ENCODE results near the gene EVC2.
"Not testable (repeated sequence)": the region's sequence is repeated elsewhere in the genome, so short reads cannot be mapped to it uniquely, and the experiment has no call there.

Gene EVC2

GRCh38 chr4:5616331-5616950, 91.9 kb downstream of the EVC2 start:
- Histone ChIP-seq H3K36me3 (ENCODE audit: control insufficient read depth in 2 of 2, insufficient read depth in 2 of 2, low read length in 2 of 2) (peaks cover 0 to 6% of the 10 kb centered on the region in 2 donors), H3K9ac (ENCODE audit: low read depth in 1 of 2, low read length in 2 of 2) (no peak overlapping the region), H3K4me3 (ENCODE audit: low read length in 2 of 2) (no peak overlapping the region), H3K27ac (ENCODE audit: low read depth in 2 of 2, low read length in 2 of 2) (no peak overlapping the region), H3K4me1 (ENCODE audit: control insufficient read depth in 2 of 2, insufficient read depth in 2 of 2, low read length in 2 of 2) (no peaks in the 10 kb centered on the region), H3K9me3 (ENCODE audit: control insufficient read depth in 2 of 2, low read length in 2 of 2) (no peaks in the 10 kb centered on the region), H3K27me3 (ENCODE audit: control insufficient read depth in 2 of 2, insufficient read depth in 2 of 2, low read length in 2 of 2) (no peaks in the 10 kb centered on the region)

GRCh38 chr4:5615496-5616075, 92.8 kb downstream of the EVC2 start:
- Histone ChIP-seq H3K27ac (ENCODE audit: low read depth in 2 of 2, low read length in 2 of 2) (no peak overlapping the region), H3K27me3 (ENCODE audit: control insufficient read depth in 2 of 2, insufficient read depth in 2 of 2, low read length in 2 of 2) (no peaks in the 10 kb centered on the region), H3K36me3 (ENCODE audit: control insufficient read depth in 2 of 2, insufficient read depth in 2 of 2, low read length in 2 of 2) (peaks cover 0 to 6% of the 10 kb centered on the region in 2 donors), H3K4me3 (ENCODE audit: low read length in 2 of 2) (no peak overlapping the region), H3K9ac (ENCODE audit: low read depth in 1 of 2, low read length in 2 of 2) (no peak overlapping the region), H3K9me3 (ENCODE audit: control insufficient read depth in 2 of 2, low read length in 2 of 2) (no peaks in the 10 kb centered on the region), H3K4me1 (ENCODE audit: control insufficient read depth in 2 of 2, insufficient read depth in 2 of 2, low read length in 2 of 2) (no peaks in the 10 kb centered on the region)

- Histone ChIP-seq H3K9me3 (ENCODE audit: control insufficient read depth in 2 of 2, low read length in 2 of 2) (no peaks in the 10 kb centered on the region), H3K4me1 (ENCODE audit: control insufficient read depth in 2 of 2, insufficient read depth in 2 of 2, low read length in 2 of 2) (no peaks in the 10 kb centered on the region), H3K4me3 (ENCODE audit: low read length in 2 of 2) (no peak overlapping the region), H3K27ac (ENCODE audit: low read depth in 2 of 2, low read length in 2 of 2) (no peak overlapping the region), H3K27me3 (ENCODE audit: control insufficient read depth in 2 of 2, insufficient read depth in 2 of 2, low read length in 2 of 2) (no peaks in the 10 kb centered on the region), H3K9ac (ENCODE audit: low read depth in 1 of 2, low read length in 2 of 2) (no peak overlapping the region), H3K36me3 (ENCODE audit: control insufficient read depth in 2 of 2, insufficient read depth in 2 of 2, low read length in 2 of 2) (no peaks in the 10 kb centered on the region)
These were observed 96.6 kb downstream of the EVC2 start for GRCh38 chr4:5611750-5612149.

- Histone ChIP-seq H3K4me3 (ENCODE audit: low read length in 2 of 2) (no peak overlapping the region), H3K9ac (ENCODE audit: low read depth in 1 of 2, low read length in 2 of 2) (no peak overlapping the region), H3K27ac (ENCODE audit: low read depth in 2 of 2, low read length in 2 of 2) (no peak overlapping the region), H3K27me3 (ENCODE audit: control insufficient read depth in 2 of 2, insufficient read depth in 2 of 2, low read length in 2 of 2) (no peaks in the 10 kb centered on the region), H3K4me1 (ENCODE audit: control insufficient read depth in 2 of 2, insufficient read depth in 2 of 2, low read length in 2 of 2) (no peaks in the 10 kb centered on the region), H3K36me3 (ENCODE audit: control insufficient read depth in 2 of 2, insufficient read depth in 2 of 2, low read length in 2 of 2) (no peaks in the 10 kb centered on the region), H3K9me3 (ENCODE audit: control insufficient read depth in 2 of 2, low read length in 2 of 2) (no peaks in the 10 kb centered on the region)
These were observed 98.9 kb downstream of the EVC2 start for GRCh38 chr4:5609306-5610007.

GRCh38 chr4:5593828-5594227, 114.5 kb downstream of the EVC2 start:
- not testable (repeated sequence) for H3K4me1 ChIP-seq (ENCODE audit: control insufficient read depth in 2 of 2, insufficient read depth in 2 of 2, low read length in 2 of 2); H3K9ac ChIP-seq (ENCODE audit: low read depth in 1 of 2, low read length in 2 of 2); H3K4me3 ChIP-seq (ENCODE audit: low read length in 2 of 2); H3K36me3 ChIP-seq (ENCODE audit: control insufficient read depth in 2 of 2, insufficient read depth in 2 of 2, low read length in 2 of 2); H3K27ac ChIP-seq (ENCODE audit: low read depth in 2 of 2, low read length in 2 of 2); H3K27me3 ChIP-seq (ENCODE audit: control insufficient read depth in 2 of 2, insufficient read depth in 2 of 2, low read length in 2 of 2); H3K9me3 ChIP-seq (ENCODE audit: control insufficient read depth in 2 of 2, low read length in 2 of 2)

- Histone ChIP-seq H3K4me3 (ENCODE audit: low read length in 2 of 2) (no peak overlapping the region), H3K9me3 (ENCODE audit: control insufficient read depth in 2 of 2, low read length in 2 of 2) (no peaks in the 10 kb centered on the region), H3K4me1 (ENCODE audit: control insufficient read depth in 2 of 2, insufficient read depth in 2 of 2, low read length in 2 of 2) (no peaks in the 10 kb centered on the region), H3K9ac (ENCODE audit: low read depth in 1 of 2, low read length in 2 of 2) (no peak overlapping the region), H3K27me3 (ENCODE audit: control insufficient read depth in 2 of 2, insufficient read depth in 2 of 2, low read length in 2 of 2) (no peaks in the 10 kb centered on the region), H3K27ac (ENCODE audit: low read depth in 2 of 2, low read length in 2 of 2) (no peak overlapping the region), H3K36me3 (ENCODE audit: control insufficient read depth in 2 of 2, insufficient read depth in 2 of 2, low read length in 2 of 2) (no peaks in the 10 kb centered on the region)
These were observed 116.1 kb downstream of the EVC2 start for GRCh38 chr4:5592272-5592671.

- no peak overlapping the region for H3K4me3 ChIP-seq (ENCODE audit: low read length in 2 of 2)
- H3K9ac ChIP-seq (ENCODE audit: low read depth in 1 of 2, low read length in 2 of 2) = no peak overlapping the region
- H3K36me3 ChIP-seq (ENCODE audit: control insufficient read depth in 2 of 2, insufficient read depth in 2 of 2, low read length in 2 of 2) = no peaks in the 10 kb centered on the region
- no peaks in the 10 kb centered on the region for H3K27me3 ChIP-seq (ENCODE audit: control insufficient read depth in 2 of 2, insufficient read depth in 2 of 2, low read length in 2 of 2)
- no peaks in the 10 kb centered on the region for H3K4me1 ChIP-seq (ENCODE audit: control insufficient read depth in 2 of 2, insufficient read depth in 2 of 2, low read length in 2 of 2)
- H3K9me3 ChIP-seq (ENCODE audit: control insufficient read depth in 2 of 2, low read length in 2 of 2) = no peaks in the 10 kb centered on the region
- H3K27ac ChIP-seq (ENCODE audit: low read depth in 2 of 2, low read length in 2 of 2) = no peak overlapping the region
These were observed 118.9 kb downstream of the EVC2 start for GRCh38 chr4:5589495-5589894.

GRCh38 chr4:5588046-5588445, 120.3 kb downstream of the EVC2 start:
- H3K4me3 ChIP-seq (ENCODE audit: low read length in 2 of 2) = no peak overlapping the region
- H3K9ac ChIP-seq (ENCODE audit: low read depth in 1 of 2, low read length in 2 of 2) = no peak overlapping the region
- H3K27ac ChIP-seq (ENCODE audit: low read depth in 2 of 2, low read length in 2 of 2) = no peak overlapping the region
- H3K9me3 ChIP-seq (ENCODE audit: control insufficient read depth in 2 of 2, low read length in 2 of 2) = no peaks in the 10 kb centered on the region
- no peaks in the 10 kb centered on the region for H3K4me1 ChIP-seq (ENCODE audit: control insufficient read depth in 2 of 2, insufficient read depth in 2 of 2, low read length in 2 of 2)
- no peaks in the 10 kb centered on the region for H3K27me3 ChIP-seq (ENCODE audit: control insufficient read depth in 2 of 2, insufficient read depth in 2 of 2, low read length in 2 of 2)
- no peaks in the 10 kb centered on the region for H3K36me3 ChIP-seq (ENCODE audit: control insufficient read depth in 2 of 2, insufficient read depth in 2 of 2, low read length in 2 of 2)

GRCh38 chr4:5575941-5576340, 132.4 kb downstream of the EVC2 start:
- no peaks in the 10 kb centered on the region for H3K4me1 ChIP-seq (ENCODE audit: control insufficient read depth in 2 of 2, insufficient read depth in 2 of 2, low read length in 2 of 2)
- peaks cover 0 to 4% of the 10 kb centered on the region in 2 donors for H3K36me3 ChIP-seq (ENCODE audit: control insufficient read depth in 2 of 2, insufficient read depth in 2 of 2, low read length in 2 of 2)
- no peak overlapping the region for H3K9ac ChIP-seq (ENCODE audit: low read depth in 1 of 2, low read length in 2 of 2)
- no peaks in the 10 kb centered on the region for H3K9me3 ChIP-seq (ENCODE audit: control insufficient read depth in 2 of 2, low read length in 2 of 2)
- H3K4me3 ChIP-seq (ENCODE audit: low read length in 2 of 2) = no peak overlapping the region
- no peaks in the 10 kb centered on the region for H3K27me3 ChIP-seq (ENCODE audit: control insufficient read depth in 2 of 2, insufficient read depth in 2 of 2, low read length in 2 of 2)
- H3K27ac ChIP-seq (ENCODE audit: low read depth in 2 of 2, low read length in 2 of 2) = no peak overlapping the region

- no peaks in the 10 kb centered on the region for H3K4me1 ChIP-seq (ENCODE audit: control insufficient read depth in 2 of 2, insufficient read depth in 2 of 2, low read length in 2 of 2)
- H3K4me3 ChIP-seq (ENCODE audit: low read length in 2 of 2) = no peak overlapping the region
- no peaks in the 10 kb centered on the region for H3K27me3 ChIP-seq (ENCODE audit: control insufficient read depth in 2 of 2, insufficient read depth in 2 of 2, low read length in 2 of 2)
- H3K9me3 ChIP-seq (ENCODE audit: control insufficient read depth in 2 of 2, low read length in 2 of 2) = no peaks in the 10 kb centered on the region
- peaks cover 0 to 4% of the 10 kb centered on the region in 2 donors for H3K36me3 ChIP-seq (ENCODE audit: control insufficient read depth in 2 of 2, insufficient read depth in 2 of 2, low read length in 2 of 2)
- H3K9ac ChIP-seq (ENCODE audit: low read depth in 1 of 2, low read length in 2 of 2) = no peak overlapping the region
- H3K27ac ChIP-seq (ENCODE audit: low read depth in 2 of 2, low read length in 2 of 2) = no peak overlapping the region
These were observed 134.0 kb downstream of the EVC2 start for GRCh38 chr4:5574386-5574785.
